GM19328 (cell line): ENCODE data around the gene KCNJ5.

ENCODE experiments used
- ATAC-seq: cut with Tn5 transposase; IDR thresholded peaks from one replicate; pipeline ENCODE4 v1.9.1; 2021; ENCODE audit warnings: mild to moderate bottlenecking, moderate library complexity; ENCODE audit not compliant: unreplicated experiment

Gene KCNJ5

DNA sequence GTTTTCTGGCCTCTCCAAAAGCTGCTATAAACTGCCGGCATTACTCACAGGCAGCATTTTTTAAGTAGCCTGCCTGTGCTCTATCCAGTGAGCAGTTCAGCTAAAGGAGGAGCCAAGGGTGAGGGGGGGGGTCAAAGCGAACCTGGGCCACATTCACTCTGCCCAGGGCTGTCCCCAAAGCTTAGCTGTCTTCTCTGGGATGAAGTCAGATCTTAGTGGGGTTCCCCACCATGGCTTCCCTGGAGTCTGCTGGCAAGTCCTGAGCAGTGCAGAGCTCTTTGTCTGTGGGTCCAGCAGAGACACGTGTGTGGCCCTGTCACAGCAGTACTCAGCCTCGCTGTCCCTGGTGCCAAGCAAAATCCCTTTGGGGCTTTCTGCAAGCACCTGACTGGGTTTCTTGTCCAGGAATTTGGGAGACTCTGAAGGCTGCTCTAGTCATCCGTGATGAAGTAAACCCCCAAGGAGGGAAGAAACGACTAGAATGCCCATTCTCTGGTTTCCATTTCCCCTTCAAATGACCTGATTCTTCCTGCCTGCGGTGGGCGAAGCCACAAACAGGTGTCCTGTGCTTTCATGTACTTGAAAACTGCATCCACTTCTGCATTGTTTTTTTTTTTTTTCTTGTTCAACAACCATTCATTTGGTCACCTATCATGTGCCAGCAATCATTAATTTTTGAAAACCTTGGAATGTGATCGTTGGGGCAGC lies 2.6 kb downstream of the KCNJ5 start:
- no peak for ATAC-seq

DNA sequence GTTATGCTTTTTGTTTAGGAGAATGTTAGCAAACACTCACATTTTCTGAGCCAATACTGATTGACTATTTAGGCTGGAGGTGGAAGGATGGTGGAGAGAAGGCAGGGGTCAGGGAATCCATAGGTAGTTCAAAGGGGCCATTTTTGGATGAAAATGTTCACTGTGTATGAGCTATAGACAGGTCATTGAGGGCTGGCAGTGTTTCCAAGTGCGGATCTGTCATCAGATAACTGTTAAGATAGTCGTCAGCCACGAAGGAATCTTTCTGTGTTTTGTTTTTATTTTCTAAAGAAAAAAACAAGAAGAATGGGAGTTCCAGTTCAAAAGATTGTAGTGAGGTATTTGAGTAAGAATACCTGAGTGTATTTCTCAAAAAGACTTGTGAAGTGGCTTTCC lies 3.1 kb downstream of the KCNJ5 start:
- ATAC-seq, result no peak

DNA sequence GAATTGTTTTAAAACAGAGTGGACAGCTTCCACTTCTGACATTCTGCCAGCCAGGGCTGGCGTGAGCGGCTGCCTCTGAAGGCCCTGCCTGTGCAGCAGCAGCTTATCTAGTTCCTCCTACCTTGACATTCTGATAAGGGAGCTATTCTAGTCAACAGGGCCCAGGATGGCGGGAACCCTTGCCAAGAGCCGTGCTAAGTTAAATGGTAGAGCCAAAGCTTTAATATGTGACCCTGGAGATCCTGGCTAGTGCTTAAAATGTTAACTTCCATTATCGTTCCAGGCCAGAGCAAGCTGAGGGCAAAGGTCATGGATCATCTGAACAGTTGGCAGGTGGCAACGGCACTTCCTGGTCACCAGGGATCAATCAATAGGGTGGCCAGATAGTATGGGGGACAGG lies 3.5 kb downstream of the KCNJ5 start:
- ATAC-seq, result no peak

DNA sequence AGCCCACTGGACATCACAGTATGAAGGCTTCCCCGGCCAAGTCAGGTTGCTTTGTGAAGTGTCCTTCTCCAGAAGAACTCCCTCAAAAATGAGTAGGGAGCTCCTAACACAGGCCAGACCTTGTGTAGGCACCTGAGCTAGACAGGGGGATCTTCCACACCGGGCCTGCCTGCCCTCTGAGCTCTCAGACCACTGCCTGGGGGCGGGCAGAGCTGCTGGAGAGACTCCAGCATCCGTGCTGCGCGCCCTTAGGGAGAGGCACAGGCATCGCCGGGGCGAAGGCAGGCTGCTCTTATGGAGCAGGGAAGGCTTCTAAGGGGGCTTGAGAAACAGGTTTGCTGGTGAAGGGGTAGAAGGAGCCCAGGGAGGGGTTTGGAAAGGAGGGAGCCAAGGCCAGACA lies 4.4 kb downstream of the KCNJ5 start:
- no peak for ATAC-seq

DNA sequence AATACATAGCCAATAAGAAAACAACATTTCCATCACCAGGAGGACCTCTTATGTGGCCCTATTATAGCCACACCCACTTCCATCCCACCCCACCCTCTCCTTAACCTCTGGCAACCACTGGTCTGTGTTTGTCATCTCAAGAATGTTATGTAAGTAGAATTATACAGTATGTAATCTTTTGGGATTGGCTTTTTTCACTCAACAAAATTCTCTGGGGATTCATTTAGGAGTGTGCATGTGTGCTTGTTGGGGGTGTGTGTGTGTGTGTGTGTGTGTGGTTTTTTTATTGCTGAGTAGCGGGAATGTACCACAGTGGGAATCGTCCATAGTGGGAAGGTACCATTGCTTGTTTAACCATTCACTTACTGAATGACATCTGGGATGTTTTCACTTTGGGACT lies 5.2 kb downstream of the KCNJ5 start:
- ATAC-seq, result no peak

DNA sequence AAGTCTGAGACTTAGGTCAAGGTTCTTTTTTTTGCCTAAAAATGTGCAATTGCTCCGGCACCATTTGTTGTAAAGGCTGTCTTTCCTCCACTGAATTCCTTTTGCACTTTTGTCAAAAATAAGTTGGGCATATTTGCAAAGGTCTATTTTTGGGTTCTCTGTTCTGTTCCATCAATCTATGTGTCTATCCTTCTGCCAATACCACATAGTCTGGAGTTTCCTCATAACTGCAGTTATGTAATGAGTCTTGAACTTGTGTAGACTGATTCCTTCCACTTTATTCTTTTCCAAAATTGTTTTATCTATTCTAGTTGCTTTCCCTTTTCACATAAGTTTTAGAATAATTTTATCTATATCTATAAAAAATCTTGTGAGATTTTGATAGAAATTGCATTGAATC lies 6.7 kb downstream of the KCNJ5 start:
- no peak for ATAC-seq

DNA sequence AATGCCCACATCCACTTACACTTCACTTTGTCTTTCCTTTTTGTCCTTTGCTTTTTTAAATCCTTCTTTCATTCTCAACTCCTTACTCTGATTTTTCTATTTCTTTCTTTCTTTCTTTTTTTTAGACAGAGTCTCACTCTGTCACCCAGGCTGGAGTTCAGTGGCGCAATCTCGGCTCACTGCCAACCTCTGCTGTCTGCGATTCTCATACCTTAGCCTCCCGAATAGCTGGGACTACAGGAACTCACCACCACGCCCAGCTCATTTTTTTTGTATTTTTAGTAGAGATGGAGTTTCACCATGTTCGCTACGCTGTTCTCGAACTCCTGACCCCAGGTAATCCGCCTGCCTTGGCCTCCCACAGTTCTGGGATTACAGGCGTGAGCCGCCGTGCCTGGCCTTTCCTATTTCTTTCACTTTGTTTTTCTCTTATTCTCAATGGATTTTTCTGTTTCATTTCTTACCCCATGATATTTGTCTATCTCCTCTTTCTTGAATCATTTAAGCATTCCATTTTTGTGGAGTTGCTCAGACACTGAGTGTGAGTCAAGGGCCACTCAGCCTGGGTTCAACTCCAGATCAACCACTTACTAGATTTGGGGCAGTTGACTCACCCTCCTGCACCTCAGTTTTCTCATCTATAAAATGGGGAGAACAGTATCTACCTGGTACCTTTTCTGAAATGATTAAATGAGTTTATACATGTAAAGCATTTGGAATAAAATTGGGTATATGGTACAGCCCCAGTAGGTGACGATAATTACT lies 7.6 kb downstream of the KCNJ5 start:
- no peak for ATAC-seq

DNA sequence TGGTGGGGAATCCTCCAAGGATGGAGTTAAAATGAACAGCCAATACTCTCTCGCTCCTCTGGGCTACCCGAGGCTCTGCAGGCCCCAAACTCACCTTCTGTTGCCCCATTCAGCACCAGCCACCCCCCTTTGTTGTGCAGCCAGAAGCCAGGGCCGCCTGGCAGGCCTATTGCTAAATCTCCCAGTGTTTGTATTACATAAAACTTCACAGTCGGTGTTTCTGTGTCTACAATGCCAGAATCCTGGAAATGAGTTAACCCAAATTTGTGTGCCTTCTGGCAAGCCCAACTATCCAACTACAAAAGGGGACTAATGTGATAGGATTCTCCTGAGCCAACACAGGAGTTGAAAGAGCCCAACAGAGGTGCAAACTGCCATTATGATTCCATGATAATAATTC lies 9.3 kb downstream of the KCNJ5 start:
- no peak for ATAC-seq

DNA sequence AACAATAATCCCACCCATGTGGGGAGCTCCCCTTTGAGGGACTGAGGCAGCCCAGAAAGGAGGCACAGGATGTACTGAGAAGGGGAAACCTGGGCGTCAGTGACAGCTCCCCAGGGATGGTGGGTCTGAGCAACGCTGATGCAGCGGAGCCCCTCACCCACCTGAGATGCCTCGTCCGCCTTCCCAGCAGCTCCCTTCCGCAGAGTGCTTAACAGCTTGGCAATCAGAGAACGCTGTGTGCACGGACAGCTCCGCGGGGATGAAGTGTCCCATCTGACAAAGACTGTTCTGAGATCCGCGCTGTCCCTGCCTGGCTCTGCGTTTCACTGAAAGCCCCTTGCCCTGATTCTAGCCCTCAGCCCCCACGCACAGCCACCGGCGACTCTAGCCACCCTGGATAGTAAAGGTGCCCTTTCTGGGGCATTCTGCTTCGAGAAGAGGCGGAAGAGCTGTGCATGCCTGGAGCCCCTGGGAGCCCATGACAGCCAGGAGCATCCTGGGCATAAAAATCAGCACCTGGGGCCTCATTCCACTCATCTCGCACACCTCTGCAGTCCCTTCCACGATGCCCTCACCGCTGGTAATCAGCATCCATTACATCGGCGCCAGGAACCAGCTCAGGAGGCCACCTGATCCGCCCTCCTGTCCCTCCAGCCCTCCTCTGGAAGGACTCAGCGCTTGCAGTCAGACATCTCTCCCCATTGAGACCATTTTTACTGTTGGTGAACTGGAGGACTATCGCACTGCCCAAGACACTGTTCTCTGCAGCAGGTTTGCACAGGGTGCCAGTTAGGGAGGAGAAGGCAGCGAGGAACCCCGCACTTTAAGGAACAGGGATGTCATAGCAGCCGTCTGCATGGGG lies 10.7 kb downstream of the KCNJ5 start:
- ATAC-seq, result no peak

DNA sequence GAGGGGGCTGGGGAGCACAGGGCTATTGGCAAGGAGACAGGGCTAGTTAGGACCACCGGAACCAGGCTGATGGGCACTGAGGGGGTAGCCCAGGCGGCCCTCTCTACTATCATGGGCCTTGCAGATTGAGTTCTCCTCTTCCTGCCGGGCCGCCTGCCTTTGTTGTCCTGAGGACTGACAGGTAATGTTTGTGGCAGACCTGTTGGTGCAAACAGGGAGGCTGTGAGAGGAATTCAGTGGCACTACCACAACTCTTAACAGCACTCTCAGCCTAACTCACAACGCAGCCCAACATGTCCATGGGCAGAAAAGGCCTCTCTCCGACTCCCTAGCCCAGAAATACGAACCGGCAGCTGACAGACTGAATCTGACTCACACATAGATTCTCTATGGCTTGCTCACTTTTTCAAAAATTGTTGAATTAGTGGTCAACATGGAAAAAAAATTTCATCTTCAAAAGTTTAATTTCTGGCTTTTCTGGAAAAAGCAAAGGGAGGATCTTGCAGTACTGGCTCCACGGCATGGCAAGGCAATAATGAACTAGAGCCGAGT lies 11.4 kb downstream of the KCNJ5 start:
- no peak for ATAC-seq

DNA sequence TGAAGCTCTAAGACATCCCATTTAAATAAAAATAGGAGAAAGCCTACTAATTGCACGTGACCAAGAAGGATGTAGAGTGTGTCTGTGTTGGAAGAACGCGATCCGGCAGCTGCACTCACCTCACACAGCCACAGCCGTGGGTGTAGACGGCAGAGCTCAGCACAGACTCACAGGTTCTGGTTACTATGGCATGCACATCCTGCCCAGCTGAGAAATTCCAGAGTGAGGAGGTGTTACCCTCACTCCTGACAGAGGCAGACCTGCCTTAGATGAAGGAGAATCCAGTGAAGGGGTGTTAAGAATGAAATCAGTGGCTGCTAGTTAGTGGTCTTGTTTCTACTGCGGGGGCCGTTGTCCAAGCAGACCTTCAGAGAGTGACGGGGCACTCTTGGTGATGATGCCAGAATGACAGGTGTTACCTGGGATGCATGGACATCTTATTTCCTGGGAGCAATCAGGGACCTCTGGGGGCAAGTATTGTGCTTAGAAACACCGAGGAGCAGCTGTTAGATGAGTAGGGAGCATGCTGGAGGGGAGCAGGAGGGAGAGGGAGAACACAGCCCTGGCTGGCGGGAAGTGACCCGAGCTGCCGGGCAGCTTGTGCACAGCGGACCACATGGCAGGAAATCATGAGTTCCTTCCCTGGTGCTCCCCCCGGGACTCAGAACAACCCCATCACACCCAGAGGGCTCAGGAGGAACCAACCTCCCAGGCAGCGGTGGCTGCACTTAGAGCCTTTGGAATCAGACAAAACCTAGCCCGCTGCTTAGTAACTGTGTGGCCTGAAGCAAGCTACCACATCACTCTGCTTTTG lies 12.3 kb downstream of the KCNJ5 start:
- no peak for ATAC-seq

DNA sequence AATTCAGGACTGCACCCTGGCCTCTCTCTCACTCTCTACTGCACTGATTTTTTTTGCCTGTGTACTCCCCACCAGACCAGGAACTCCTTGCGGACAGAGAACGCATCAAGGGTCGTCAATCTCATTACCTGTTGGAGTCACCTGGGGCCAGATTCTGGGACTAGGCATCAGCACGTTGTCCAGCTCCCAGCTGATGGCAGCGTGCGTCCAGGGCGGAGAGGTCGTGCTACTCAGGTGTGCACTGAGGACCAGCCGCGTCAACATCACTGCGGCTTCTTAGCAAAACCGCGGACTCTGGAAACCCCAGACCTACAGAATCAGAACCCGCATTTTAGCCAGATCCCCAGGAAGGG lies 13.1 kb downstream of the KCNJ5 start:
- ATAC-seq, result no peak

DNA sequence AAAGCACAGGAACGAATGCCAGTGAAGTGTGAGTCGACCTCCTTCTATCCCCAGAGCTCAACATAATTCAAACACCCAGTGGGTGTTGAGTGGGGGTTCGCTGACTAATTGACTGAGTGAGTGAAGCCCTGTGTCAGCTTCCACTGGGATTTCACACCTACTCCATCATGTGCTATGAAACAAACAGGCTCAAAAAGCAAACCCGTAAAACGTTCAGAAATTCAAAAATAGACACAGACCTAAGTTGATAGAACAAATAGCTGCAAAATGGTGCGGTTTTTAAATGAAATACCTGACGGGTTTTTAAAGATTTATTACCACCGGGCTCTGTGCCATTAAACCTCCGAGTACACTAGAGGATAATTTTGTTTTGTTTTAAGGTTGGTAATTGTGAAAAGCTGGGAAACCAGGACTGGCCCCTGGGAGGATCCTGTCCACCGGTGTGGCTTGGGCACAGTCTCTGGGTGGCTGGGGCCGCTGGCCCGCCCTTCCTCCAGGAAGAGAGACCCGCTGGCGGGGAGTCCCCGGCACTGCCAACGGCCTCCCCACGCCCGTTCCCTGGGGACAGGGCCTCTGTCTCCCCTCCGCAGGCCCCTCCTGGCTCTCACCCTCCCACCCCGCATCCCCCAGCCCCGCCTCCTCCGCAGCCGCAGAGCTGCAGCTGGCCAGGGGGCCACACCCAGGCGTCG lies 13.6 kb downstream of the KCNJ5 start:
- ATAC-seq, result no peak

DNA sequence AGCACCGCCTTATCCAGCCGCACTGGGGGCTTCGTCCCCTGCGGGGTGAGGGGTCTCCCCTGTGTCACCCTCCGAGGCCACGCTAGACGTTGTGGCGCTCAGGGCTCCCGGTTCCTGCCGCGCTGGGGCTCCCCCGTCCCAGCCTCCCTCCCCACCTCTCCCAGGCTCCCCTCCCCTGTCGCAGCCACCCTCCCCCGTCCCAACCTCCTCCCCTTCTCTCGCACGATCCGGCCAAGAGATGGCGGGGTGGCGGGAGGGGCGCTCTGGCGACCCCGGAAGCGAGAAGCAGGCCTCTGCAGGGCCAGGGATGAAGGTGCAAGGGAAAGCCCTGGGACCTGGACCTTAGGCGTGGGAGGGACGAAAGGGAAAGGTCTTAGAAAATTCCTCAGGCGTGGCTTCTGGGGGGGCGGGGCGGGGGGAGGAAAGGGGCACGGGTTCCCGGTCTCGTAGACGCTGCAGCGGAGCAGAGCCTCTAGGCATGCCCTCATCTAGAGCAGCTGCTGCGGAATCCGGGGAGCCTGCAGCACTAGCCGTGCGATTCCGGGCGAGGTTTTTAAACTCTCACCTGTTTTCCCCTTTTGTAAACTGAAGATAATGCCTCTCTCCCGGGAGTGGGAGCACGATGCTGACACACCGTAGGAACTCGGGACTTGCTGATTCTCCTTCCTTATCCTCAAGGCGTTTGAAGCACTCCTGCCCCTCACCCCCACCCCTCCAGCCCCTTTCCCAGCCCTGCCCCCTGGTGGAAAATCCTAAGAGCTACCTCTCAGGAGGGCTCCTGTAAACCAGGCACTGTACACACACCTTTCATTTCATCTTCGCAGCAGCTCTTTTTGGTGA lies 14.4 kb downstream of the KCNJ5 start:
- ATAC-seq, result no peak

DNA sequence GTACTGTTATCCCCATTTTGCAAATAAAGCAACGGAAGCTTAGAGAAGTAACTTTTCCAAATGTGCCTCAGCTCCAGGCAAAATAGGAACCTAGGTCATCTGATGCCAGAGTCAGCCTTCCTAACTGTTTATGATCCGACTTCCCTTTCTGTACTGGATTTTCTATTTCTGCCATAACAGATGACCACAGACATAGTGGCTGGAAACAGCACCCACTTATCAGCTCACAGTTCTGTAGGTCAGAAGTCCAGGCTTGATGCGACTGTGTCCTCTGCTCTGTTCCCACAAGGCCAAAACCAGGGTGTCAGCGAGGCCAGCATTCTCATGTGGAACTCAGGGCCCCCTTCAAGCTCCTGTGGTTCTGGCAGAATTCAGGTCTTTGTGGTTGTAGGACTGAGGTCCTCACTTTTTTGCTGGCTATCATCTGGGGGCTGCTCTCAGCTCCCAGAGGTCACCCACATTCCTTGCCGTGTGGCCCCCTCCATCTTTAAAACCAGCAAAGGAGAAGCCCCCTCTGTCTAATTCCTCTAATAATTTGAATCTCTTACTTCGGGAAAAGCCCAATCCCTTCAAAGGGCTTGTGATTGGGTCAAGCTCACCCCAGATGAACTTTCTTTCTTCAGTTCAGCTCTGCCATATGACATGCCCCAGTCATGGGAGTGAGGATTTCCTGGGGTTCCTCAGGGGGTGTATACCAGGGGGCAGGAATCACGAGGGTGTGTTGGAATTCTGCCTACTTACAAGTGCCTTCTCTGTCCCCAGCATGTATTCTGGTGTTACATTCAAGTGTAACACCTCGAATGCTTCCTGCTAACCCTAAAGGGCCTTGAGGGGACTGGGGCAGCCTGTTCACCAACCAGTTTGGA lies 15.3 kb downstream of the KCNJ5 start:
- ATAC-seq, result no peak

DNA sequence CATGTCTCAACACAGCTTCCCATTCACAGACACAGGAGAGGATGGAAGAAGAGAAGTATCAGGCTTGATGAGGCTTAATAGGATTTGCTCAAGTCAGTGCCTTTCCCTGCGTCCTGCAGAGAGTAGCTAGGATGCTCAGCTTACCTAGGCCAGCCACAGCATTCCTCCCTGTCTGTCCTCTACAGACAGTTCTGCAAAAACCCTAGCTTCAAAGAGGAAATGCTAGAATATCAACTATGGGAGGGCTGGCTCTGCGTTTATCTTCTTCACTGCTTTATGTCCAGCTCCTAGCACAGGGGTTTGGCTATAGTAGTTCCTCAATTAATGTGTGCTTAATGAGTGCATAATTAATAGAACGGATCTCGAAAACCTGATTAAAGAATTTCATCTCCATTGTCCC lies 16.4 kb downstream of the KCNJ5 start:
- no peak for ATAC-seq

DNA sequence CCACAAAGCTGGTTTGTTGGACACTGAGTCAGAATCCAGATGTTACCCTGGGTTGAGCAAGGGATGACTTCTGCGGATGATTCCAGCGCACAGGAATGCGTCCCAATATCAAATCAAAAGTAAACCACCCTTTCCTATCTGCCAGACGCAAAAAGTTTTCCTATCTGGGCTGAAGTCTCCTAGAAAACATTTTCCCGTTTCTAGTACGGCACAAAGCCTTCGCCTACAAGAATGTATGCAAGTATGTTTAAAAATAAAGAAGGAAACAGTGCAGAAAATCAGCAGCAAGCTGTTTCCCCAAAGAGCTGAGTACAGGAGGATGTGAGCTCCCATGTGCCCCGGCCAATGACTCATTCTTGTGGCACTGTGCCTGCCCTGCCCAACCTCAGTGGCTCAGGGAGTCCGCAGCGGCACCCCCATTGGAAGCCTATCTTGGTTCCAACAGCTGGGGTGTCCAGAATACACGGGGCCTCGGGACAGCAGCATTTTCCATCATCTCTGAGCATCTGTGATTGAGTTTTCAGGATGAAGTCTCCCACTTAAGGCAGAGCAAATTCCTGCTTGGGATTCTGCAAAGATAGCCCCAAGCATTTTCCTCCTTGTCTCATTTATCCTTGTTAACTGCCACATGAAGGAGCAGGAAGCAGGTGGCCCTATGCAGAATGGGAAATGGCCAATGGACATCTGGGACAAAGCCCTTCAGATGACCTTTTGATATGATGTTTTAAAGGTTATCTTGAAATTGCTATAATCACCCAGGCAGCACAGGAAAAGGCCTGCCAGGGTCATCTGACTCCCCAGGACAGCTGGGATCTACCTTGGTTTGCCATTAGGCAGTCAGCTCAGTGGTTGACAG lies 17.5 kb downstream of the KCNJ5 start:
- no peak for ATAC-seq
